Neutrophil (primary cell): ENCODE data around the gene KPNA1.

Experiments
- H3K27ac ChIP-seq: fragments of 200-600 bp; sonication (generic); 2 replicates; pipeline ENCODE4 v1.5.1; 2016; ENCODE audit warnings: mild to moderate bottlenecking, moderate library complexity
- H3K27me3 ChIP-seq: fragments of 200-600 bp; sonication (generic); 2 replicates; pipeline ENCODE4 v1.6.0; 2016; ENCODE audit warnings: mild to moderate bottlenecking
- H3K36me3 ChIP-seq: fragments of 200-600 bp; sonication (generic); 2 replicates; pipeline ENCODE4 v1.5.1; 2017
- H3K4me1 ChIP-seq, 2 experiments: fragments of 200-600 bp in 1 of 2; sonication (generic) in 1 of 2; 1 replicate in 1 of 2; 2 replicates in 1 of 2; pipeline versions ENCODE4 v1.5.1 to v1.6.1; 2013 to 2016; ENCODE audit warnings: low read depth in 1 of 2, low read length in 1 of 2, mild to moderate bottlenecking in 1 of 2, moderate library complexity in 1 of 2; ENCODE audit not compliant: control insufficient read depth in 1 of 2, insufficient read depth in 1 of 2
- H3K4me3 ChIP-seq, 2 experiments: fragments of 200-600 bp in 1 of 2; sonication (generic) in 1 of 2; 1 replicate in 1 of 2; 2 replicates in 1 of 2; pipeline ENCODE4 v1.5.1; 2013 to 2016; ENCODE audit warnings: low read depth in 1 of 2, low read length in 1 of 2, mild to moderate bottlenecking in 1 of 2, moderate library complexity in 1 of 2
- H3K9me3 ChIP-seq: fragments of 200-600 bp; sonication (generic); 2 replicates; pipeline ENCODE4 v1.5.1; 2016
- TF ChIP-seq, protein P1 (sequence below): fragments of 200-600 bp; sonication (generic); IDR thresholded peaks from 2 replicates; pipeline ENCODE4 v1.5.1; 2016; ENCODE audit warnings: antibody characterized with exemption

The KPNA1 gene

DNA sequence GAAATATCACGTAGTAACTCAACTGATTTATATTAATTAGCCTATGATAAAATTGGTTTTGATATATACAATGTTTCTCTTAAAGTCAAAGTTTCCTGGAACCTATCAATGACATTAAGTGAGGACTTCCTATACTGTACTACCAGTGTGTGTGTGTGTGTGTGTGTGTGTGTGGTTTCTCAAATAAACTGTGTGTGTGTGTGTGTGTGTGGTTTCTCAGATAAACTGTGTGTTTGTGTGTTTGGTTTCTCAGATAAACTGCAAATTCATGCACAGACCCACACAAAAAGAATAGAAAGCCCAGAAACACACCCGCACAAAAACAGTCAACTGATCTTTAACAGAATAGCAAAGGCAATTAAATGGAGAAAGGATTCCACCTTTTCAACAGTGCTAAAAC is 84.4 kb downstream of the KPNA1 start:
- H3K27ac ChIP-seq: no peak overlapping the region
- no peaks in the 10 kb centered on the region for H3K27me3 ChIP-seq
- H3K36me3 ChIP-seq: peaks cover 84% of the 10 kb centered on the region
- H3K4me1 ChIP-seq: no peaks in the 10 kb centered on the region
- no peak overlapping the region for H3K4me3 ChIP-seq
- TF ChIP-seq, protein P1, sequence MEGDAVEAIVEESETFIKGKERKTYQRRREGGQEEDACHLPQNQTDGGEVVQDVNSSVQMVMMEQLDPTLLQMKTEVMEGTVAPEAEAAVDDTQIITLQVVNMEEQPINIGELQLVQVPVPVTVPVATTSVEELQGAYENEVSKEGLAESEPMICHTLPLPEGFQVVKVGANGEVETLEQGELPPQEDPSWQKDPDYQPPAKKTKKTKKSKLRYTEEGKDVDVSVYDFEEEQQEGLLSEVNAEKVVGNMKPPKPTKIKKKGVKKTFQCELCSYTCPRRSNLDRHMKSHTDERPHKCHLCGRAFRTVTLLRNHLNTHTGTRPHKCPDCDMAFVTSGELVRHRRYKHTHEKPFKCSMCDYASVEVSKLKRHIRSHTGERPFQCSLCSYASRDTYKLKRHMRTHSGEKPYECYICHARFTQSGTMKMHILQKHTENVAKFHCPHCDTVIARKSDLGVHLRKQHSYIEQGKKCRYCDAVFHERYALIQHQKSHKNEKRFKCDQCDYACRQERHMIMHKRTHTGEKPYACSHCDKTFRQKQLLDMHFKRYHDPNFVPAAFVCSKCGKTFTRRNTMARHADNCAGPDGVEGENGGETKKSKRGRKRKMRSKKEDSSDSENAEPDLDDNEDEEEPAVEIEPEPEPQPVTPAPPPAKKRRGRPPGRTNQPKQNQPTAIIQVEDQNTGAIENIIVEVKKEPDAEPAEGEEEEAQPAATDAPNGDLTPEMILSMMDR: no peak
- no peaks in the 10 kb centered on the region for H3K9me3 ChIP-seq

DNA sequence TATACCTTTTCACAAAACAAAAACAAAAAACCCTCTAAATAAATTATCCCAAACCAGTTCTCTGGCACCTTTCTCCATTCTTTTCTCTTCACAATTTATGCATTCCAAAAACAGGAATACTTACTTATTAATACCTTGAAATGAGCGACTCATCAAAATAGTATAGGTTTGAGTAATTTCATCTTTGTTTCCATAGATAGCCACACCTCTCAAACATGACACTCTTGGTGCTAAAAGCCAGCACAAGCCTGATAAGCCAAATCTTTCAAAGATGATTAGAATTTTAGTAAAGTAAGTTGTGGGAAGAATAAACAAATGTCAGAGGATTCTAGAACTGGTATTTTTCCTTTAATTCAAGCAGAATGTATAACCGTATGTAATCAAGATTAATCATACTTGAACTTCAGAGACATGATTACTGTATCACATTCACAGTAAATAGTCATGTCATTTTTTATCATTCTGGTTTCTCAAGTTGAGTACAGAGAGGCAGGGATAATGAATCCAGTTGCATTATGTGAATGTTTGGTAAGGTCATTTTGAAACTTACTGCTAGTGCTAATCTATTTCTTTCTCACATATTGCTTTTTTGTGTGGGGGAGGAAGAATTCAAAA is 86.8 kb downstream of the KPNA1 start:
- H3K27me3 ChIP-seq: no peaks in the 10 kb centered on the region
- H3K27ac ChIP-seq: no peak overlapping the region
- no peaks in the 10 kb centered on the region for H3K9me3 ChIP-seq
- H3K4me3 ChIP-seq: no peak overlapping the region
- peaks cover 83% of the 10 kb centered on the region for H3K36me3 ChIP-seq
- TF ChIP-seq, protein P1: no peak
- H3K4me1 ChIP-seq: no peaks in the 10 kb centered on the region

DNA sequence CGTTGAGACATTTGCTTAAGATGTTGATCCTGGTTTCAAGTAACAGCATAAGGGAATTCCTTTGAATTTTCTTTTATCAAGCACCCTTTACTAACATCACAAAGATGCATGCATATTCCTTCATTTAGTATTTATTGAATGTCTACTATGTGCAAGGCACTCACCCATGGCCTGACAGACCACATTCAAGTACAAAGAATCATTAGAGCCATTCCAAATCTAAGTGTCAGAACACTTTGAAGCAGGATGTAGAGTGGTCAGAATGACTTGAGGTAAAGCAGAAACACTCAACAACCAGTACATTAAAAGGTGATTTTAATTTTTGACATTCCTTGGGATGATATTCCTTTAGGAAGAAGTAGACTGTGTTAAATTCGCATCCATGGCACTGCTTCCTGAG is 92.9 kb downstream of the KPNA1 start:
- H3K4me1 ChIP-seq: peaks cover 3 to 6% of the 10 kb centered on the region in 2 experiments
- peaks cover 48% of the 10 kb centered on the region for H3K36me3 ChIP-seq

GRCh38 chr3:122421101-122421500 is 93.6 kb downstream of the KPNA1 start:
- Histone ChIP-seq H3K4me3 (no peak overlapping the region), H3K27ac (no peak overlapping the region), H3K27me3 (no peaks in the 10 kb centered on the region), H3K9me3 (no peaks in the 10 kb centered on the region), H3K36me3 (peaks cover 41% of the 10 kb centered on the region), H3K4me1 (peaks cover 7 to 11% of the 10 kb centered on the region in 2 experiments)
- TF ChIP-seq, protein P1: no peak

More for the DNA sequence above, 92.9 kb downstream of the KPNA1 start:
- Histone ChIP-seq H3K27ac (peak overlapping the region; percentile 9), H3K27me3 (no peaks in the 10 kb centered on the region), H3K4me3 (no peak overlapping the region), H3K9me3 (no peaks in the 10 kb centered on the region)
- TF ChIP-seq, protein P1: no peak

GRCh38 chr3:122416966-122417365 is 97.8 kb downstream of the KPNA1 start:
- TF ChIP-seq, protein P1: no peak

More at GRCh38 chr3:122416966-122417365, 97.8 kb downstream of the KPNA1 start:
- peak overlapping the region; percentile 93 for H3K27ac ChIP-seq
- peaks cover 15 to 22% of the 10 kb centered on the region in 2 experiments for H3K4me1 ChIP-seq
- peaks cover 5% of the 10 kb centered on the region for H3K36me3 ChIP-seq
- no peaks in the 10 kb centered on the region for H3K9me3 ChIP-seq
- peak overlapping the region; percentile 85 for H3K4me3 ChIP-seq
- H3K27me3 ChIP-seq: no peaks in the 10 kb centered on the region
